Heart left ventricle (tissue), 16 donors: ENCODE data around the gene RBMS2. TPM values are rescaled to one million over a fixed set of nuclear protein-coding genes. Genes with fewer than 3 reads are reported as not detected.

Experiments
- ATAC-seq, 4 donors: fragments of 200-7000 bp; cut with Tn5 transposase; one replicate each; pipeline ENCODE4 v1.9.1; 2020 to 2022; ENCODE audit warnings: moderate library complexity in 4 of 4, mild to moderate bottlenecking in 3 of 4, moderate number of reproducible peaks in 1 of 4
- DNase-seq, 5 donors: peaks; one replicate each; pipeline ENCODE4 v3.0.0-alpha.2; 2020
- H3K27ac ChIP-seq, 12 donors: fragments of 200-600 bp; sonication (generic) in 4 of 12; one replicate each; pipeline versions ENCODE4 v1.5.0 to v1.8.0; 2016 to 2022; ENCODE audit warnings: mild to moderate bottlenecking in 2 of 12
- H3K27me3 ChIP-seq, 9 donors: fragments of 200-600 bp; sonication (generic) in 2 of 9; one replicate each; pipeline versions ENCODE4 v1.5.1 to v1.8.0; 2016 to 2022; ENCODE audit warnings: mild to moderate bottlenecking in 3 of 9
- H3K36me3 ChIP-seq, 9 donors: fragments of 200-600 bp; sonication (generic) in 2 of 9; one replicate each; pipeline versions ENCODE4 v1.5.0 to v1.8.0; 2018 to 2022; ENCODE audit warnings: mild to moderate bottlenecking in 2 of 9
- H3K4me1 ChIP-seq, 12 donors: fragments of 200-600 bp; sonication (generic) in 4 of 12; one replicate each; pipeline versions ENCODE4 v1.5.0 to v1.8.0; 2016 to 2022; ENCODE audit warnings: mild to moderate bottlenecking in 3 of 12
- H3K4me3 ChIP-seq, 12 donors: fragments of 200-600 bp; sonication (generic) in 4 of 12; one replicate each; pipeline versions ENCODE4 v1.5.0 to v1.8.0; 2017 to 2022; ENCODE audit warnings: mild to moderate bottlenecking in 9 of 12, moderate library complexity in 4 of 12
- H3K9me3 ChIP-seq, 12 donors: fragments of 200-600 bp; sonication (generic) in 4 of 12; one replicate each; pipeline versions ENCODE4 v1.5.0 to v1.8.0; 2016 to 2022; ENCODE audit warnings: mild to moderate bottlenecking in 1 of 12
- CTCF ChIP-seq, 12 donors: fragments of 200-600 bp; sonication (generic) in 4 of 12; IDR thresholded peaks; one replicate each; pipeline versions ENCODE4 v1.5.0 to v1.8.0; 2018 to 2022; ENCODE audit warnings: antibody characterized with exemption in 12 of 12, mild to moderate bottlenecking in 5 of 12
- POLR2A ChIP-seq, 2 donors: fragments of 450-650 bp; IDR thresholded peaks; one replicate each; pipeline ENCODE4 v1.6.1; 2017; ENCODE audit warnings: antibody characterized with exemption in 2 of 2, mild to moderate bottlenecking in 2 of 2, moderate library complexity in 2 of 2
- WGBS, 4 donors: extraction: QIAGEN DNeasy Blood & Tissue Kit in 2 of 4; methylation state at CpG; one replicate each; pipeline versions ENCODE4 v1.1.5 to v1.1.7; 2013 to 2018; 5-methylcytosine and 5-hydroxymethylcytosine counted together
- intact Hi-C, 10 donors: fragments of 100-400 bp; cut with DNase I; formaldehyde crosslinking; loops; one replicate each; pipeline versions ENCODE4 v1.11.1 to v1.14.2; 2022
- polyA plus RNA-seq, 2 donors: library from polyadenylated mRNA; stranded (reverse); fragments of 200-250 nt; gene quantifications; one replicate each; pipeline ENCODE4 v1.2.3, GENCODE V29; 2013
- total RNA-seq, 9 donors: library from RNA; depleted of rRNA in 2 of 9; stranded (reverse); fragments of >200 nt in 2 of 9; fragmentation: NEBNext Ultra II Directional in 3 of 9; extraction: Animal tissue kit (Norgen Biotek cat#: 25700) in 3 of 9; gene quantifications; one replicate each; pipeline versions ENCODE4 v1.1.0 to v1.2.4, GENCODE V29; 2016 to 2023
- donor health status: ischemic (EF 13 %, LVEDD 7.1; RV severe dilation, severe dysfunction).
- donor health status: healthy with polysubstance abuse.
- donor health status: DM: no; HTN: yes; CAD: no.
- donor health status: DM: no; HTN: no; CAD: no.
- donor health status: ischemic (EF 25% LVEDD 6.9; RV normal size, moderate dysfunction).
- donor health status: ischemic (EF 25% LVEDD 5.7; RV mildly dilated, moderate dysfunction).
- donor health status: healthy.
- donor health status: DM: yes; HTN: yes; CAD: no.
- donor health status: ischemic (EF 35%, LVEDD 5.7; RV mildly dilated, moderate dysfunction).
- donor health status: nonischemic (EF 11% LVEDD 7.7; RV severe dilation, severe dysfunction).
- donor health status: DM: yes; HTN: yes; CAD: no.
- donor health status: PGD.
- donor health status: ischemic (EF 29% LVEDD 5.4; RV normal size, mild dysfunction).
- donor health status: nonischemic (EF 23%, LVEDD 6.1; RV moderate dilation, normal function).

The RBMS2 gene
- total and polyA plus RNA-seq, 11 donors: 8.8 to 37.3 (median 29.1) TPM

GRCh38 chr12:56616244-56616643, 94.6 kb downstream of the RBMS2 start:
- TF ChIP-seq POLR2A (IDR thresholded peaks at IDR 0.05) (no peak), CTCF (IDR thresholded peaks at IDR 0.05) (no peak)
- intact Hi-C loops: no loop called here
- ATAC-seq: peak; percentile 94 to 96 (median 94)
- Histone ChIP-seq H3K4me1 (peaks cover 0 to 62% (median 25%) of the 10 kb centered on the region in 12 donors), H3K27me3 (no peaks in the 10 kb centered on the region), H3K9me3 (no peaks in the 10 kb centered on the region), H3K4me3 (no peak overlapping the region), H3K27ac (peak overlapping the region in 8 of 12 donors; percentile 23 to 80 (median 63)), H3K36me3 (peaks cover 6 to 100% (median 93%) of the 10 kb centered on the region in 9 donors)
- WGBS, 4 donors: 52 to 59% (median 56%) methylated on average over 3 of the region's 3 CpGs
- DNase-seq: peak in 4 of 5 donors; percentile 37 to 54 (median 48)

GRCh38 chr12:56616925-56617324, 95.3 kb downstream of the RBMS2 start:
- intact Hi-C loops: no loop called here
- peak overlapping the region in 8 of 12 donors; percentile 23 to 80 (median 63) for H3K27ac ChIP-seq

GRCh38 chr12:56622535-56622934, 100.9 kb downstream of the RBMS2 start:
- H3K36me3 ChIP-seq: peaks cover 0 to 88% (median 65%) of the 10 kb centered on the region in 9 donors
- H3K27ac ChIP-seq: no peak overlapping the region
- WGBS, 4 donors: 81 to 94% (median 87%) methylated on average over 1 of the region's 1 CpG
- DNase-seq: no peak
- TF ChIP-seq POLR2A (IDR thresholded peaks at IDR 0.05) (no peak), CTCF (IDR thresholded peaks at IDR 0.05) (no peak)
- intact Hi-C loops: loop anchor here in 1 of 10 donors (5.0 kb wide), 1 partner anchor 40 kb away; no protein-coding TSS in a partner anchor
- H3K27me3 ChIP-seq: no peaks in the 10 kb centered on the region
- no peak overlapping the region for H3K4me3 ChIP-seq
- no peak for ATAC-seq
- no peaks in the 10 kb centered on the region for H3K9me3 ChIP-seq
- peaks cover 4 to 91% (median 50%) of the 10 kb centered on the region in 12 donors for H3K4me1 ChIP-seq

More at GRCh38 chr12:56616925-56617324, 95.3 kb downstream of the RBMS2 start:
- H3K4me1 ChIP-seq: peaks cover 0 to 68% (median 29%) of the 10 kb centered on the region in 12 donors
- TF ChIP-seq CTCF (IDR thresholded peaks at IDR 0.05) (no peak), POLR2A (IDR thresholded peaks at IDR 0.05) (no peak)
- no peak overlapping the region for H3K4me3 ChIP-seq
- H3K36me3 ChIP-seq: peaks cover 6 to 99% (median 93%) of the 10 kb centered on the region in 9 donors
- ATAC-seq: peak; percentile 78 to 84 (median 82)
- H3K27me3 ChIP-seq: no peaks in the 10 kb centered on the region
- no peaks in the 10 kb centered on the region for H3K9me3 ChIP-seq
- no peak for DNase-seq

GRCh38 chr12:56626701-56627100, 105.1 kb downstream of the RBMS2 start:
- TF ChIP-seq CTCF (IDR thresholded peaks at IDR 0.05) (no peak), POLR2A (IDR thresholded peaks at IDR 0.05) (no peak)
- H3K9me3 ChIP-seq: no peaks in the 10 kb centered on the region
- H3K4me1 ChIP-seq: peaks cover 9 to 79% (median 65%) of the 10 kb centered on the region in 12 donors
- no peak for DNase-seq
- ATAC-seq: no peak
- intact Hi-C loops: no loop called here
- no peak overlapping the region for H3K27ac ChIP-seq
- H3K36me3 ChIP-seq: peaks cover 0 to 49% (median 27%) of the 10 kb centered on the region in 9 donors
- H3K27me3 ChIP-seq: no peaks in the 10 kb centered on the region
- H3K4me3 ChIP-seq: no peak overlapping the region
